ENCODE data around the gene RBBP5.

Gene RBBP5

DNA sequence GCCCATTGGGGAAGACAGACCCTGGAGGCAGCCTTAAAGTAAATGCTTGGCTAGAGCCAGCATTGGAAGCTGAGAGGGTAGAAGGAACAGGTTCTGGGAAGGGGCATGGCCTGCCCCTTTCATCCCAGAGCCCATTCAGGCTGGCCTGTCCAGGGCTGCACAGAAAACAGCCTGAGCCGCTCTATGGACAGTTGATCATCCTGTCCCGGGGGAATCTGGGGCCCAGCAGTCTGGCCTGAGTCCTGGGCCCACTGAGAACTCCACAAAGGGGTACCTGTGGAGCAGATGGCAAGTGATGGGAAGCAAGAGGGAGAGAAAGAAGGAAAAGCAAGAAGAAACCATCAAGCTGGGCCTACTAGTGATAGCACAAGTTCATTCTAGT, 50.8 kb downstream of the RBBP5 start:
- TF ChIP-seq PAX5 (IDR thresholded peaks at IDR 0.05; ENCODE audit: insufficient read depth, low read length, severe bottlenecking) (no peak), POLR2A (IDR thresholded peaks at IDR 0.05; ENCODE audit: low read depth, low read length) (no peak), SPI1 (IDR thresholded peaks at IDR 0.05; ENCODE audit: low read depth, low read length) (no peak), POU2F2 (IDR thresholded peaks at IDR 0.05; ENCODE audit: low read depth, low read length) (no peak), POLR2AphosphoS5 (IDR thresholded peaks at IDR 0.05; ENCODE audit: low read depth, low read length) (no peak), TAF1 (IDR thresholded peaks at IDR 0.05; ENCODE audit: low read depth, low read length) (no peak)
- no peak for DNase-seq (ENCODE audit: insufficient read length, low spot score)
- FAIRE-seq: no peak

DNA sequence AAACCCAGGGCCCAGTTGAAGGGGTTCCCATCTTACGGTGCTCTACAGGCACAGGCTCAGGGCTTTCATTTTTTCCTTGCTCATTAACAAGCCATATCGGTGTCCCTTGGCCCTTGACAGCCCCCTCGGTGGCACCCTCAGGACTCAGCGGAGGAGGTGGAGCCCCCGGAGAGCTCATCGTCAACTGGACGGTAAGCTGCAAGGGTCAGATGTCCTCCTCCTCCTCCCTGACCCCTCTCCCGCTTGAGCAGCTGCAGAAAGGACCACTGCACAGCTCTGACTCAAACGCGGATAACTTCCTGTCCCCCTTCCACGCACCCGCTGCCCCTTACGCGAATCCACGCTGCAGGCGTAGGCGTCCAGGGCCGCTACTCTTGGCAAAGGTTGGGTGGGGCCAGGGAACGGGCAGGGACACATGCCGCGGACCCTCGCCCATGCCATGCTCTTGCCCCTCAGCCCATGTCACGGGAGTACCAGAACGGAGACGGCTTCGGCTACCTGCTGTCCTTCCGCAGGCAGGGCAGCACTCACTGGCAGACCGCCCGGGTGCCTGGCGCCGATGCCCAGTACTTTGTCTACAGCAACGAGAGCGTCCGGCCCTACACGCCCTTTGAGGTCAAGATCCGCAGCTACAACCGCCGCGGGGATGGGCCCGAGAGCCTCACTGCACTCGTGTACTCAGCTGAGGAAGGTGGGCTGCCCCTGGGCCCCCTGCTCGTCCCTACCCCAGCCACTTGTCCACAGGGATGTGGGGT, 52.2 kb downstream of the RBBP5 start:
- FAIRE-seq: no peak
- no peak for DNase-seq (ENCODE audit: insufficient read length, low spot score)
- no peak for TF ChIP-seq POLR2AphosphoS5 (IDR thresholded peaks at IDR 0.05; ENCODE audit: low read depth, low read length)
- TF ChIP-seq TAF1 (IDR thresholded peaks at IDR 0.05; ENCODE audit: low read depth, low read length): no peak
- TF ChIP-seq POU2F2 (IDR thresholded peaks at IDR 0.05; ENCODE audit: low read depth, low read length): no peak
- TF ChIP-seq SPI1 (IDR thresholded peaks at IDR 0.05; ENCODE audit: low read depth, low read length): no peak
- TF ChIP-seq PAX5 (IDR thresholded peaks at IDR 0.05; ENCODE audit: insufficient read depth, low read length, severe bottlenecking): no peak

DNA sequence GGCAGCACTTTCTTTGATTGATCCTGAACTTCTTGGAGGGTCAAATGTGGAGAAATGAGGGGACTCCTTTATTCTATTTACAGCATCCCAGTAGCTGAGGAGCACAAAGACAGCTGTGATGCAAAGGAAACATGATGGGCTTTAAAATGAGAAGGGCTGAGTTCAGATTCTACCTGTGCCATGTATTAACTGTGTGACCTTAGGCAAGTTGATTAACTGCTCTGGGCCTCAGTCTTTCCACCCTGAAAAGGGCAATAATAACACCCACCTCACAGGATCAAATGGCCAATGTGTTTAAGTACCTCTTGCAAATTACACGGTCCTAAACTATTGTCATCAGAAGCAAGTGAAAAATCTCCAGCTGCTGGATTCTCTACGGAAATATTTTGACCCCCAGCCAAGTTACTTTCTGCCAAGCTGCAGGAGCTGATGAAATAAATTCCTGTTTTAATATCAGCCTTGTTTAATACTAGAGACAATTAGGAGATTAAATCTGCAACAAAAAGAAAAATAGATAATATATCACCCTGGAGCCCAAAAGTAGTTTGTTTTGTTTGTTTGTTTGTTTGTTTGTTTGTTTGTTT, 53.2 kb downstream of the RBBP5 start:
- TF ChIP-seq SPI1 (IDR thresholded peaks at IDR 0.05; ENCODE audit: low read depth, low read length) (no peak), PAX5 (IDR thresholded peaks at IDR 0.05; ENCODE audit: insufficient read depth, low read length, severe bottlenecking) (no peak), POLR2A (IDR thresholded peaks at IDR 0.05; ENCODE audit: low read depth, low read length) (no peak), TAF1 (IDR thresholded peaks at IDR 0.05; ENCODE audit: low read depth, low read length) (no peak), POLR2AphosphoS5 (IDR thresholded peaks at IDR 0.05; ENCODE audit: low read depth, low read length) (no peak), POU2F2 (IDR thresholded peaks at IDR 0.05; ENCODE audit: low read depth, low read length) (no peak)
- FAIRE-seq (no peak), DNase-seq (ENCODE audit: insufficient read length, low spot score) (no peak)

DNA sequence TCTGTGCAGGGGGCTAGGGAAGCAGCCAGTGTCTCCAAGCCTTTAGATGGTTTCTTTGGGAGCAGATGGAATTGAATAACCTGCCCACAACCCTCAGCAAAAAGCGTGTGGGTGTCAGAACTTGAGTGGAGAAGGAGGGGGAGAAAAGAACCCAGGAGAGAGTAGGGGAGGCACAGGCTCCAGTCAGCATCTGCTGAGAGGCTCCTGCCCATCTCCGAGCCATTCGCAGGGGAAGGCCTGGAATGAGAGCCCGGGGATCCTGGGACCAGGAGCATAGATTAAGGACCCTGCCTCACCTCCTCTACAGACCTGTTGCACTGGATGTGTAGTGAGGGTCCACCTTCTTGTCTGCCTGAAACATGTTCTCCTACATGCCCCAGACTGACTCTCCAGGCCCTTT, 53.8 kb downstream of the RBBP5 start:
- DNase-seq (ENCODE audit: insufficient read length, low spot score) (no peak), FAIRE-seq (no peak)
- no peak for TF ChIP-seq POLR2A (IDR thresholded peaks at IDR 0.05; ENCODE audit: low read depth, low read length)
- no peak for TF ChIP-seq PAX5 (IDR thresholded peaks at IDR 0.05; ENCODE audit: insufficient read depth, low read length, severe bottlenecking)
- no peak for TF ChIP-seq SPI1 (IDR thresholded peaks at IDR 0.05; ENCODE audit: low read depth, low read length)
- TF ChIP-seq POU2F2 (IDR thresholded peaks at IDR 0.05; ENCODE audit: low read depth, low read length): no peak
- no peak for TF ChIP-seq POLR2AphosphoS5 (IDR thresholded peaks at IDR 0.05; ENCODE audit: low read depth, low read length)
- no peak for TF ChIP-seq TAF1 (IDR thresholded peaks at IDR 0.05; ENCODE audit: low read depth, low read length)

DNA sequence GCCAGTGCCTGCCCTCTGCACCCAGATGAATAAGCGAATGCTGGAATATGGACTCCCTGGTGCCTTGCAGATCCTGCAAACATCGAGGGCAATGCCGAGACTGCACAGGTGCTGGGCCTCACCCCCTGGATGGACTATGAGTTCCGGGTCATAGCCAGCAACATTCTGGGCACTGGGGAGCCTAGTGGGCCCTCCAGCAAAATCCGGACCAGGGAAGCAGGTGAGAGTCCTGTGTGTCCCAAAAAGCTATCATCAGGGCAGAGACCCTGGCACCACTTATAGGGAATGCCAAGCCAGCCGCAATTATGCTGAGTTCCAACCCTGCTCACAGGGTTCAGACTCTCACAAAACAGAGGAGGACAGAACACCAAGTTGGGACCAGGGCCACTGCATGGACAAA, 54.7 kb downstream of the RBBP5 start:
- FAIRE-seq (no peak), DNase-seq (ENCODE audit: insufficient read length, low spot score) (no peak)
- TF ChIP-seq PAX5 (IDR thresholded peaks at IDR 0.05; ENCODE audit: insufficient read depth, low read length, severe bottlenecking) (no peak), TAF1 (IDR thresholded peaks at IDR 0.05; ENCODE audit: low read depth, low read length) (no peak), SPI1 (IDR thresholded peaks at IDR 0.05; ENCODE audit: low read depth, low read length) (no peak), POLR2AphosphoS5 (IDR thresholded peaks at IDR 0.05; ENCODE audit: low read depth, low read length) (no peak), POLR2A (IDR thresholded peaks at IDR 0.05; ENCODE audit: low read depth, low read length) (no peak), POU2F2 (IDR thresholded peaks at IDR 0.05; ENCODE audit: low read depth, low read length) (no peak)

DNA sequence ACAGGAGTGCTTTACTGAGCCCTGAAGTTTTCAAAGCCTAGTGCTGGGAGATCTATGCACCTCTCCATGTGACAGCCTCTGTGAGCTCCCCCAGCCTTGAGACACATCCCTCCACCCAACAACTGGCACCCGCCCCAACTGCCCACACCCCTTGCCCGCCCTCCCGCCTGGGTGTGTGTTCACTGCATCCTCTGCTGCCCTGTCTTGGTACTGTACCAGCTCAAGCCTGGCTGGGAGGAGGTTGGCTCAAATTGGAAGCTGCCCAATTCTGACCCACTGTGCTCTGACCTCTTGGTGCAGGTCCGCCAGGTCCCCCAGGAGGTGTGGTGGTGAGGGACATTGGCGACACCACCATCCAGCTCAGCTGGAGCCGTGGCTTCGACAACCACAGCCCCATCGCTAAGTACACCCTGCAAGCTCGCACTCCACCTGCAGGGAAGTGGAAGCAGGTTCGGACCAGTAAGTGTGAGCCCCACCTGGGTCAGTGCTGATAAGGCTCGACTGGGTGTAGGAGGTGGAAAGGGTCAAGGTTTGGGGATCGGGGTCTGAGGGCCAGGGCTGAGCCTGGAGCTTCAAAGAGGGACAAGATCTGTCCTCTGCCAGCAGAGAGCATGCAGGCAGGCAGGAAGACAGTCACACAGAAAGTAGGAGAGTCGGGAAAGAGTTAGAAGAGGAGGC, 55.5 kb downstream of the RBBP5 start:
- no peak for TF ChIP-seq POLR2A (IDR thresholded peaks at IDR 0.05; ENCODE audit: low read depth, low read length)
- TF ChIP-seq SPI1 (IDR thresholded peaks at IDR 0.05; ENCODE audit: low read depth, low read length): no peak
- TF ChIP-seq POU2F2 (IDR thresholded peaks at IDR 0.05; ENCODE audit: low read depth, low read length): no peak
- no peak for TF ChIP-seq POLR2AphosphoS5 (IDR thresholded peaks at IDR 0.05; ENCODE audit: low read depth, low read length)
- no peak for TF ChIP-seq TAF1 (IDR thresholded peaks at IDR 0.05; ENCODE audit: low read depth, low read length)
- no peak for TF ChIP-seq PAX5 (IDR thresholded peaks at IDR 0.05; ENCODE audit: insufficient read depth, low read length, severe bottlenecking)
- FAIRE-seq: no peak
- no peak for DNase-seq (ENCODE audit: insufficient read length, low spot score)

DNA sequence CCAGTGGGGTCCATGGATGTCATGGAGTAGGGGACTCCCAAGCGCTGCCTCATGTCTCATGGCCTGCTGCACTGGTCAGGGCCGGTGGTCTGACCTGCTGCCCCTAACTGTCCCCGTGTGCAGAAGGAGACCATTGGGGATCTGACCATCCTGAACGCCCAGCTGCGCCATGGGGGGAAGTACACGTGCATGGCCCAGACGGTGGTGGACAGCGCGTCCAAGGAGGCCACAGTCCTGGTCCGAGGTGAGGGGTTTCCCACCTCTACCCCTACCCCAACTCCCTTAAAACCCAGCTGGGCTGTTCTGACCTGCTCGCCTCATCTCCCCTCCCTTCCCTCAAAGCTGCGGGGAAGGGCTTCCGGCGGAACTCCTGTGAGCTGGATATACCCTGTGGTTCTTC, 56.1 kb downstream of the RBBP5 start:
- FAIRE-seq: no peak
- TF ChIP-seq PAX5 (IDR thresholded peaks at IDR 0.05; ENCODE audit: insufficient read depth, low read length, severe bottlenecking) (no peak), POLR2AphosphoS5 (IDR thresholded peaks at IDR 0.05; ENCODE audit: low read depth, low read length) (no peak), TAF1 (IDR thresholded peaks at IDR 0.05; ENCODE audit: low read depth, low read length) (no peak)
- DNase-seq (ENCODE audit: insufficient read length, low spot score): no peak

DNA sequence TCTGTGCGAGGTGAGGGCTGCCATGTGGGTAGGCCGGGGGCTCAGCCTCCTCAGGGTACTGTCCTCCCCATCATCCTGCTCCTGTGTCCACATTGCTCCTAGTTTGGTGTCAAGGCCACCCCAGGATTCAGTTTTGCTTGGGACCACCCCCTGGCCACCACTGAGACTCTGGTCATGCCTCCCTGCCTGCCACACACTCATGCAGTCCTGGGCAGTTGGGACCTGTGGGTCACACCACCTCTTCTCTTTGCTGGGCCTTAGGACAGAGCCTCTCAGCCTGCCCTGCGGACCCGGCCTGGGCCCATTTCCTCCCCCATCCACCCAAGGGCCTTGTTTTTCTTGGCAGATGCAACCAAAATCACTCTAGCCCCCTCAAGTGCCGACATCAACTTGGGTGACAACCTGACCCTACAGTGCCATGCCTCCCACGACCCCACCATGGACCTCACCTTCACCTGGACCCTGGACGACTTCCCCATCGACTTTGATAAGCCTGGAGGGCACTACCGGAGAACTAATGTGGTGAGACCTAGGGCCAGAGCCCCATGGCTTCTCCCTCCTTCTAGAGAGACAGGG, 56.9 kb downstream of the RBBP5 start:
- no peak for DNase-seq (ENCODE audit: insufficient read length, low spot score)
- no peak for TF ChIP-seq SPI1 (IDR thresholded peaks at IDR 0.05; ENCODE audit: low read depth, low read length)
- TF ChIP-seq POLR2A (IDR thresholded peaks at IDR 0.05; ENCODE audit: low read depth, low read length): no peak
- no peak for TF ChIP-seq POU2F2 (IDR thresholded peaks at IDR 0.05; ENCODE audit: low read depth, low read length)
- TF ChIP-seq TAF1 (IDR thresholded peaks at IDR 0.05; ENCODE audit: low read depth, low read length): no peak
- TF ChIP-seq POLR2AphosphoS5 (IDR thresholded peaks at IDR 0.05; ENCODE audit: low read depth, low read length): no peak
- no peak for TF ChIP-seq PAX5 (IDR thresholded peaks at IDR 0.05; ENCODE audit: insufficient read depth, low read length, severe bottlenecking)
- FAIRE-seq: no peak

DNA sequence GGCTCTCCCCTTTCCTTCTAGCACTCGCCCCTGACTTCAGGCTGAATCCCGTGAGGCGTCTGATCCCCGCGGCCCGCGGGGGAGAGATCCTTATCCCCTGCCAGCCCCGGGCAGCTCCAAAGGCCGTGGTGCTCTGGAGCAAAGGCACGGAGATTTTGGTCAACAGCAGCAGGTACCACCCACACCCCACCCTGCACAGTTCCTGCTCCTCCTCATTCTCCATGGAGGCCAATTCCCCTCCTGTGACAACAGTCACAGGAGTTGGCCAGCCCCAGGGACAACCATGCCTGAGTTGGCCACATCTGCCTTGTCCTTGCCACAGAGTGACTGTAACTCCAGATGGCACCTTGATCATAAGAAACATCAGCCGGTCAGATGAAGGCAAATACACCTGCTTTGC, 57.5 kb downstream of the RBBP5 start:
- FAIRE-seq (no peak), DNase-seq (ENCODE audit: insufficient read length, low spot score) (no peak)
- no peak for TF ChIP-seq POLR2AphosphoS5 (IDR thresholded peaks at IDR 0.05; ENCODE audit: low read depth, low read length)
- no peak for TF ChIP-seq TAF1 (IDR thresholded peaks at IDR 0.05; ENCODE audit: low read depth, low read length)
- TF ChIP-seq SPI1 (IDR thresholded peaks at IDR 0.05; ENCODE audit: low read depth, low read length): no peak
- TF ChIP-seq POU2F2 (IDR thresholded peaks at IDR 0.05; ENCODE audit: low read depth, low read length): no peak
- TF ChIP-seq POLR2A (IDR thresholded peaks at IDR 0.05; ENCODE audit: low read depth, low read length): no peak
- TF ChIP-seq PAX5 (IDR thresholded peaks at IDR 0.05; ENCODE audit: insufficient read depth, low read length, severe bottlenecking): no peak
